GM12878 (cell line): Measurements from ENCODE around the gene AP1AR. TPM values are rescaled to one million over a fixed set of nuclear protein-coding genes. Genes with fewer than 3 reads are reported as not detected.

Source experiments
- CBX3 ChIP-seq: fragments of 200-600 bp; sonication (generic); IDR thresholded peaks from 2 replicates; pipeline ENCODE4 v1.6.1; 2016; ENCODE audit warnings: low read depth, borderline replicate concordance
- CHD1 ChIP-seq: IDR thresholded peaks from 2 replicates; pipeline ENCODE4 v1.6.1; 2012; ENCODE audit warnings: low read depth, low read length, improper control_type of control experiment
- CHD4 ChIP-seq: fragments of 200-600 bp; sonication (generic); IDR thresholded peaks from 2 replicates; pipeline ENCODE4 v1.6.1; 2016; ENCODE audit warnings: mild to moderate bottlenecking
- EGR1 ChIP-seq, 2 experiments: IDR thresholded peaks; 1 replicate in 1 of 2; 2 replicates in 1 of 2; pipeline ENCODE4 v1.6.1; 2011 to 2012; ENCODE audit warnings: low read depth in 2 of 2, low read length in 2 of 2, borderline replicate concordance in 1 of 2, mild to moderate bottlenecking in 1 of 2, moderate library complexity in 1 of 2
- ELK1 ChIP-seq: IDR thresholded peaks from 2 replicates; pipeline ENCODE4 v1.6.1; 2012; ENCODE audit warnings: low read depth, low read length, improper control_type of control experiment
- EP300 ChIP-seq, 2 experiments: fragments of 150-350 bp in 1 of 2; IDR thresholded peaks; 2 replicates each; pipeline ENCODE4 v1.6.1; 2011 to 2012; ENCODE audit warnings: low read depth in 2 of 2, low read length in 2 of 2, borderline replicate concordance in 1 of 2, improper control_type of control experiment in 1 of 2, inconsistent platforms in 1 of 2; ENCODE audit not compliant: control insufficient read depth in 1 of 2
- GABPA ChIP-seq: IDR thresholded peaks from 2 replicates; pipeline ENCODE4 v1.6.1; 2014; ENCODE audit warnings: antibody characterized with exemption, low read depth, mild to moderate bottlenecking, inconsistent platforms
- IKZF1 ChIP-seq: fragments of 450-650 bp; conservative IDR thresholded peaks from 2 replicates; pipeline ENCODE4 v1.6.1; 2017; ENCODE audit warnings: antibody characterized with exemption, mild to moderate bottlenecking
- KDM1A ChIP-seq: fragments of 200-600 bp; sonication (generic); IDR thresholded peaks from 2 replicates; pipeline ENCODE4 v1.6.1; 2016; ENCODE audit warnings: borderline replicate concordance
- PAX5 ChIP-seq: IDR thresholded peaks from 2 replicates; pipeline ENCODE4 v1.6.1; 2011; ENCODE audit warnings: low read depth, low read length, borderline replicate concordance
- RAD51 ChIP-seq: fragments of 450-650 bp; IDR thresholded peaks from 2 replicates; pipeline ENCODE4 v1.6.1; 2016; ENCODE audit warnings: moderate library complexity, mild to moderate bottlenecking, inconsistent platforms
- SKIL ChIP-seq: fragments of 450-650 bp; IDR thresholded peaks from 2 replicates; pipeline ENCODE4 v1.6.1; 2017; ENCODE audit warnings: mild to moderate bottlenecking, low read depth, inconsistent platforms; ENCODE audit not compliant: poor library complexity, severe bottlenecking
- SPI1 ChIP-seq: IDR thresholded peaks from 2 replicates; pipeline ENCODE4 v1.6.1; 2011; ENCODE audit warnings: low read depth, mild to moderate bottlenecking, low read length, moderate library complexity, borderline replicate concordance; ENCODE audit not compliant: insufficient read depth
- SUPT20H ChIP-seq: IDR thresholded peaks from 2 replicates; pipeline ENCODE4 v1.6.1; 2011; ENCODE audit warnings: low read depth, mild to moderate bottlenecking, low read length, moderate library complexity, borderline replicate concordance; ENCODE audit not compliant: control insufficient read depth
- ZBTB40 ChIP-seq: fragments of 450-650 bp; IDR thresholded peaks from 2 replicates; pipeline ENCODE4 v1.6.1; 2016; ENCODE audit warnings: mild to moderate bottlenecking, moderate library complexity, borderline replicate concordance
- ZNF592 ChIP-seq: fragments of 450-650 bp; IDR thresholded peaks from 2 replicates; pipeline ENCODE4 v1.6.1; 2017; ENCODE audit warnings: mild to moderate bottlenecking, moderate library complexity
- ZSCAN29 ChIP-seq: fragments of 450-650 bp; IDR thresholded peaks from 2 replicates; pipeline ENCODE4 v1.6.1; 2017; ENCODE audit warnings: mild to moderate bottlenecking, moderate library complexity
- polyA plus RNA-seq, 11 experiments: library from polyadenylated mRNA; depleted of rRNA in 4 of 11; unstranded in 6 of 11; stranded (reverse) in 5 of 11; fragments of >200 nt; fragmentation: Nextera tagmentation in 4 of 11; fragmentation: Illumina TruSeq in 1 of 11; extraction: Ambion mirVana in 4 of 11; extraction: Trizol in 1 of 11; gene quantifications; 1 replicate in 1 of 11; 2 replicates in 10 of 11; pipeline versions ENCODE4 v1.2.1 to v1.2.3, GENCODE V29; 2011 to 2016; ENCODE audit warnings: inconsistent platforms in 2 of 11, missing spikeins in 2 of 11, low read depth in 1 of 11
- total RNA-seq, 4 experiments: library from RNA; depleted of rRNA in 3 of 4; stranded (reverse); fragments of >200 nt in 3 of 4; fragmentation: Illumina TruSeq in 1 of 4; extraction: Trizol in 1 of 4; gene quantifications; 2 replicates each; pipeline versions ENCODE4 v1.2.1 to v1.2.3, GENCODE V29; 2013 to 2021

The AP1AR gene
- total and polyA plus RNA-seq, 10 of the 15 experiments (the other 5 are each of a cell fraction or from before 2014, with no cell fraction given), result 5.6 to 29.1 (median 16.3) TPM

- no peak for TF ChIP-seq ELK1
- TF ChIP-seq PAX5, result peak; percentile 89
- TF ChIP-seq GABPA, result no peak
- TF ChIP-seq CHD1, result 0 out of 2 replicates have a peak, but pooled peaks have one; percentile 69
- no peak for TF ChIP-seq SUPT20H
- TF ChIP-seq EGR1 (IDR thresholded peaks at IDR 0.05; ENCODE audit: borderline replicate concordance in 1 of 2, low read depth in 2 of 2, low read length in 2 of 2), result 0 out of 3 replicates have a peak, but pooled peaks of 1 of the 2 experiments have one; percentile 36
- TF ChIP-seq ZNF592, result no peak
- TF ChIP-seq ZBTB40, result no peak
- peak; percentile 52; the same call in 1 of the 2 replicates for TF ChIP-seq SPI1
- TF ChIP-seq EP300 (IDR thresholded peaks at IDR 0.05; ENCODE audit: borderline replicate concordance in 1 of 2, control insufficient read depth in 1 of 2, low read depth in 2 of 2, low read length in 2 of 2), result 0 out of 4 replicates have a peak, but pooled peaks of 1 of the 2 experiments have one; percentile 2
- TF ChIP-seq RAD51, result no peak
- no peak for TF ChIP-seq CBX3
- peak; percentile 42 for TF ChIP-seq IKZF1
- TF ChIP-seq ZSCAN29, result no peak
- TF ChIP-seq CHD4, result no peak
- TF ChIP-seq KDM1A, result no peak
- peak; percentile 51 for TF ChIP-seq SKIL
Measured at GRCh38 chr4:112284662-112285411, 53.2 kb downstream of the AP1AR start (continued).
